Activated CD8-positive, alpha-beta memory T cell treated with anti-CD3 and anti-CD28 coated beads, Interleukin-2, amount 50 U/mL, for 24 hours (primary cell): ENCODE results near the gene FAM174B.

Experiments
- DNase-seq: peaks from one replicate; pipeline ENCODE4 v3.0.0-alpha.2; 2020; ENCODE audit errors: extremely low read depth

Gene FAM174B

GRCh38 chr15:92570391-92570790, 85.2 kb downstream of the FAM174B start:
- DNase-seq = no peak

DNA sequence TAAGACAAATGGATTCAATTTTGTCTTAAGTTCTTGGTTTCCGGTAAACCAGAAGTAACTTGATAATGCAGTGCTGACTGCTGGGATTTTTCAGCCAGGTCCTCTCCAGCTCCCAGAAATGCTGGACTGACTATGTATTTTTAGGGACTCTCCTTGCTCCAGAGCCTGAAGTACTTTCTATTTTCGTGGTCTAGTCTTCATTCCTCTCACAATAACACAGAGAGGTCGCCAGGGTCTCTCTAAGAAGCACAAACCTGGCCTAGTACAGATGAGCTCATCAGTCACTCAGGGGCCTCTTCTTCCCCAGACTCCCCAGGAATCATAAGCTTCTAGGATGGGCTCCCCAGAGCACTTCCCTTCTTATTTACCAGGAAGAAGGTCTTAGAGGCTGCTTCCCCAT, 85.8 kb downstream of the FAM174B start:
- DNase-seq = no peak
